GM21825 (cell line): ENCODE results near the gene NSFL1C.

Source experiments
- ATAC-seq: cut with Tn5 transposase; IDR thresholded peaks from one replicate; pipeline ENCODE4 v1.9.1; 2021; ENCODE audit warnings: mild to moderate bottlenecking, moderate library complexity; ENCODE audit not compliant: unreplicated experiment

Gene NSFL1C

GRCh38 chr20:1486566-1486965, 19.9 kb upstream of the NSFL1C start:
- ATAC-seq, result no peak

DNA sequence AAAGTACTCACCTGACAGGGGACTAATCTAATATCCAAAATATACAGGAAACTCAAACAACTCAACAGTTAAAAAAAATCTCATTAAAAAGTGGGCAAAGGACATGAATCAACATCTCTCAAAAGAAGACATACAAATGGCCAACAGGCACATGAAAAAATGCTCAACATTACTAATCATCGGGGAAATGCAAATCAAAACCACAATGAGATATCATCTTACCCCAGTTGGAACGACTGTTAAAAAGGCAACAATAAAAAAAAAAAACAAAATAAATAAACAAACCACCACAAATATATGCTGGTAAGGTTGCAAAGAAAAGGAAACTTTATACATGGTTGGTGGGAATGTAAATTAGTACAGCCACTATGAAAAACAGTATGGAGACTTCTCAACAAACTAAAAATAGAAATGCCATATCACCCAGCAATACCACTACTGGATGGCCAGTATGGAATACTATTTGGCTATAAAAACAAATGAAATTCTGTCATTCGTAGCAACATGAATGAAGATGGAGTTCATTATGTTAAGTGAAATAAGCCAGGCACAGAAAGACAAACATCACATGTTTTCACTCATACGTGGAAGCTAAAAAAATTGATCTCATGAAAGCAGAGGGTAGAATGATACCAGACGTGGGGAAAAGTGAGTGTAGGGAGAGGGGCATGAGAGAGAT, 17.9 kb upstream of the NSFL1C start:
- ATAC-seq, result no peak

GRCh38 chr20:1479831-1480595, 13.4 kb upstream of the NSFL1C start:
- ATAC-seq, result no peak

GRCh38 chr20:1478566-1478965, 11.9 kb upstream of the NSFL1C start:
- no peak for ATAC-seq

- no peak for ATAC-seq
These were observed 11.3 kb upstream of the NSFL1C start for GRCh38 chr20:1477896-1478490.

GRCh38 chr20:1474817-1475603, 8.4 kb upstream of the NSFL1C start:
- ATAC-seq, result no peak

- no peak for ATAC-seq
These were observed 7.7 kb upstream of the NSFL1C start for GRCh38 chr20:1474325-1474724.

GRCh38 chr20:1473246-1474220, 6.9 kb upstream of the NSFL1C start:
- no peak for ATAC-seq

DNA sequence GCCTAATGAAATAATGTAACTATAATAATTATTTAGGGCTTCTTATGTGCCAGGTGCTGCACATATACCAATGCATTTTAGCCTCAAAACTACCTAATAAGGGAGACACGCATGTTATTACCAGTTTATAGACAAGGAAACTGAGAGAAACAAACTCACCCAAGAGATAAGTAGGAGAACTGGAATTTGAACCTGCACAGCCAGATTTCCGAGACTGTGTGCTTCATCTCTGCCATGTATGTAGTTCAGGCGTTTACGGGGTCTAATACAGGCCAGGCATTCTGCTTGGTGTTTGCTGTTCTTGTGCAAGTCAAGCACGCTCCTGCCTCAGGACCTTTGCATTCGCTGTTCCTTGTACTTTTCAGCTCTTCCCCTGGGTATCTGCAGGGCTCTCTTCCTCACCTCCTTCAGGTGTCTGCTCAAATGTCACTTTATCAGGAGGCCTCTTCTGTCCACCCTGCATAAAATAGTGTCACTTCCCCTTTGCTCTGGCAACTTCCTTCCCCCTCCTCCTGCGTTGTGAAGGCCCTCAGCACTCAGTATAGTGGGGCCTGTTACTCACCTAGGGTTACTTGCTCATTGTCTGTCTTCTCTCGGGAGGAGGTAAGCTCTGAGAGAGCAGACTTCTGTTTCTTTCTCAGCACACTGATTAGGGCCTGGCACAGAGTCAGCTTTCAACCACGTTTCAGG, 6.1 kb upstream of the NSFL1C start:
- no peak for ATAC-seq

GRCh38 chr20:1471242-1471641, 4.6 kb upstream of the NSFL1C start:
- no peak for ATAC-seq

DNA sequence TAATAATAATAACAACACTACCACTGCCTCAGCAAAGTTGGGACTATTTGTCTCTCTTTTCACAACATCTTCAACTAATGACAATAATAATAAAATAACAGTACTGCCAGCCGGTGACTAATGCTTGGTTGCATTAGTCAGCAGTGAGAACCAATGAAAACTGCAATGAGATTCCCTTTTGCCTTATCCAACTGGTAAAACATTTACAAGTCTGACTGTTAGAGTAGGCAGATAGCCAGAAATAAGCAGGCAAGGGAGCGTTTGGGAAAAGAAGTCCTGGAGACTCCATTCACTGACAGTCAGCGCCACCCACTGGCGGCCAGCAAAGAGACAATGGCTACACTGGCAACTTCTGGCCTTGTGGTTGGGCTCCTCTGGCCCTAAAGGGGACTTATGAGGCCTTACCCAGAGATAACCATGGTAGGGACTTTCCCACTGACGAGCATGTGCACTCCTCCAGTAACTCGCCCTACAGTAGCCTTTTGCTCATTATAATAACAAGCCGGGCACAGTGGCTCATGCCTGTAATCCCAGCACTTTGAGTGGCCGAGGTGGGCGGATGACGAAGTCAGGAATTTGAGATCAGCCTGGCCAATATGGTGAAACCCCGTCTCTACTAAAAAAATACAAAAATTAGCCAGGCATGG, 3.4 kb upstream of the NSFL1C start:
- ATAC-seq, result no peak

GRCh38 chr20:1469306-1469905, 2.8 kb upstream of the NSFL1C start:
- no peak for ATAC-seq

GRCh38 chr20:1468117-1468624, 1.5 kb upstream of the NSFL1C start:
- no peak for ATAC-seq

DNA sequence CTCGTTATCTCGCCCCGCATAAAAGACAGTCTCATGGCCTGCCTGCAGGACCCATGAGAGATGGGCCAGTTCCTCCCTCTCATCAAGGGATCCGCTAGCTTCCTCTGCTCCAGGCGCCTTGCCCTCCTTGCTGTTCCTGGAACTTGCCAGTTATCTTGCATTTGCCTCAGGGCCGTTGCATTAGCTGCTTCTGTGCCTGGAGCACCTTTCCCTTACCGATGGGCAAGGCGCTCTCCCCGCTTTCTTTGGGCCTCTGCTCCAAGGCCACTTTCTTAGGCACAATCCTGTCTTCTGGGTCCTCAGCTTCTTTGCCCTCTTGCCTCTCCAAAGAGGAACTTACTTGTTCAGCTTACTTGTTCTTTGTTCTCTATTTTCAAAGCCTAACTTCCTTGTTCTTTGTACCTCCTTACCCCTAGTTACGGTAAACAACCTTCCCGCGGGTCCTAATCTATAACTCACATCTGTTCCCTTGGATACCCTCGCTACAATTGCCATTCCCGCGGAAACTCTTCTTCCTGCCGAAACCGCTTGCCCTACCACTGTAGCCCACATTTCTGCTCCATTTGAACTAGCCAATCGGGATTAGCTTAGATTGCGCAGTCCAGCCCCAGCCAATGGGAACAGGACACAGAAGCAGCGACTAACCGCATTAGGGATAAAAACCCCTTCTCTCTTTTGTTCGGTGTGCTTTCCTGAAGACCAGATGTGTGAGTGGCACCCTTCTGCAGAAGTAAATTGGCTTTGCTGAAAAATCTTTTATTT, 887 bp upstream of the NSFL1C start:
- ATAC-seq, result no peak

GRCh38 chr20:1467082-1467354, 369 bp upstream of the NSFL1C start:
- ATAC-seq, result no peak

- ATAC-seq, result no peak
These were observed 1.0 kb downstream of the NSFL1C start for GRCh38 chr20:1465470-1466210.

- no peak for ATAC-seq
These were observed 2.6 kb downstream of the NSFL1C start for GRCh38 chr20:1463971-1464570.
